ENCODE results near the gene KRTAP10-10.
"Not testable (repeated sequence)": the region's sequence is repeated elsewhere in the genome, so short reads cannot be mapped to it uniquely, and the experiment has no call there.

KRTAP10-10 gene

DNA sequence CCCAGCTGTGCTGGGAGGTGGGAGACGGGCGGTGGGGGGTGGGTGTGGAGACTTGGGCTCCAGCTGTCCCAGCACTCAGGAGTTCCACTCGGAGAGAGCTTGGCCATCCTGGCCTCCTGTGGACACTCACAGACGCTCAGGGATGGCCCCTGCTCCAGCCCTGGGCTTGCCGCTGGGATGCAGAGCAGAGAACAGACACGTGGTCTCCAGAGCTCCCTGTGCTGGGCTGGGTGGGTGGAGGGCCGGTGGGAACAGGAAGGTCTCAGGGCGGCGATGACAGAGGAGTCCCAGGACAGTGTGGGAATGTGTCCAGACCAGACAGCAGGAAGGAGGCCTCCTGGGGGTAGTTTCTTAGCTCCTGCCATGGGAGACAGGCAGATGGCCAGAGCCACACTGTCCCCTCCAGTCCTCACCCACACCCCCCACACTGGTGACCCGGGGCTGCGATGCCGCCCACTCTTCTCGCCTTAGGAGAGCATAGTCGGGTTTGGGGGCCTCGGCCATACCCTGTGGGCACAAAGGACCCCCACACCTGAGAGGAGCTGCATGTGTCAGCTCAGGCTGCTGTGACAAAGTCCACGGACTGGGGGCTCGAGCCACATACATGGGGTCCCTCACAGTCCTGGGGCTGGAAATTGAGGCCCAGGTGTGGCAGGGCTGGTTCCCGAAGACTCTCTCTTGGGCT lies 8.3 kb upstream of the KRTAP10-10 start:
- Histone ChIP-seq H3K36me3 (no peaks in the 10 kb centered on the region), H3K4me3 (ENCODE audit: low read depth in 1 of 2, low read length in 1 of 2) (no peak overlapping the region), H3K27me3 (peaks cover 9% of the 10 kb centered on the region), H3K27ac (no peak overlapping the region), H3K4me1 (ENCODE audit: control insufficient read depth in 1 of 2, insufficient read depth in 1 of 2, low read depth in 1 of 2, low read length in 1 of 2) (peaks cover 5 to 11% of the 10 kb centered on the region in 2 experiments), H3K9me3 (no peaks in the 10 kb centered on the region)
- TF ChIP-seq, protein P1, sequence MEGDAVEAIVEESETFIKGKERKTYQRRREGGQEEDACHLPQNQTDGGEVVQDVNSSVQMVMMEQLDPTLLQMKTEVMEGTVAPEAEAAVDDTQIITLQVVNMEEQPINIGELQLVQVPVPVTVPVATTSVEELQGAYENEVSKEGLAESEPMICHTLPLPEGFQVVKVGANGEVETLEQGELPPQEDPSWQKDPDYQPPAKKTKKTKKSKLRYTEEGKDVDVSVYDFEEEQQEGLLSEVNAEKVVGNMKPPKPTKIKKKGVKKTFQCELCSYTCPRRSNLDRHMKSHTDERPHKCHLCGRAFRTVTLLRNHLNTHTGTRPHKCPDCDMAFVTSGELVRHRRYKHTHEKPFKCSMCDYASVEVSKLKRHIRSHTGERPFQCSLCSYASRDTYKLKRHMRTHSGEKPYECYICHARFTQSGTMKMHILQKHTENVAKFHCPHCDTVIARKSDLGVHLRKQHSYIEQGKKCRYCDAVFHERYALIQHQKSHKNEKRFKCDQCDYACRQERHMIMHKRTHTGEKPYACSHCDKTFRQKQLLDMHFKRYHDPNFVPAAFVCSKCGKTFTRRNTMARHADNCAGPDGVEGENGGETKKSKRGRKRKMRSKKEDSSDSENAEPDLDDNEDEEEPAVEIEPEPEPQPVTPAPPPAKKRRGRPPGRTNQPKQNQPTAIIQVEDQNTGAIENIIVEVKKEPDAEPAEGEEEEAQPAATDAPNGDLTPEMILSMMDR (IDR thresholded peaks at IDR 0.05), result no peak

DNA sequence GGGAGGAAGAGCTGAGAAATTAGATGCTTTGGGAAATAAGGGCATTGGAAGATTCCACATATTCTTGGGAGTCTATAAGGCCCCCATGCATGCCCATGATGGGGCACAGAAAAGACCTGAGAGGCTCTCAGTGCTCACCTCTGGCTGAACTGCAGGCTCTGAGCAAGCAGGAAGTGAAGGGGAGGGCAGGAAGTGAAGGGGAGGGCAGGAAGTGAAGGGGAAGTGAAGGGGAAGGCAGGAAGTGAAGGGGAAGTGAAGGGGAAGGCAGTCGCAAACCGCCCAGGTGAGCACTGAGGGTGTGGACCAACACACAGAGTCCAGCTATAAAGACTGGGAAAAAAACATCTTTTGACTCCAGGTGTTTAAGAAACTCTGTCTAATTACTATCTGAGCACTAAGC lies 6.7 kb upstream of the KRTAP10-10 start:
- no peak overlapping the region for H3K4me3 ChIP-seq (ENCODE audit: low read depth in 1 of 2, low read length in 1 of 2)
- no peaks in the 10 kb centered on the region for H3K9me3 ChIP-seq
- H3K27ac ChIP-seq, result peak overlapping the region; percentile 39
- peaks cover 15% of the 10 kb centered on the region for H3K27me3 ChIP-seq
- peaks cover 5 to 11% of the 10 kb centered on the region in 2 experiments for H3K4me1 ChIP-seq (ENCODE audit: control insufficient read depth in 1 of 2, insufficient read depth in 1 of 2, low read depth in 1 of 2, low read length in 1 of 2)
- no peaks in the 10 kb centered on the region for H3K36me3 ChIP-seq
- TF ChIP-seq, protein P1 (IDR thresholded peaks at IDR 0.05), result no peak

DNA sequence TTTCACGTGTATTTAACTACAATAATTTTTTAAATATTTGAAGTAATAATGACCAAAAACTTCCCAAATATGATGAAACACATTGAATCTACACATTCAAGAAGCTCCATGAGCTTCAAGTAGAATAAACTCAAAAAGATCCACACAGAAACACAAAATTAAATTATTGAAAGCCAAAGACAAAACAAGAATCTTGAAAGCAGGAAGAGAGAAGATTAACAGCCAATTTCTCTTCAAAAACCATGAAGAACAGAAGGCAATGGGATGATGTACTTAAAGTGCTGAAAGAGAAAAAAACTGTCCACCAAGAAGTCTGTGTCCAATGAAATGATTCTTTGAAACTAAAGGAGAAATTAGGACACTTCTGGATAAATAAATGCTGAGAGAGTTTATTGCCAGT lies 5.1 kb upstream of the KRTAP10-10 start:
- Histone ChIP-seq H3K27me3 (peaks cover 10% of the 10 kb centered on the region), H3K27ac (no peak overlapping the region), H3K4me1 (ENCODE audit: control insufficient read depth in 1 of 2, insufficient read depth in 1 of 2, low read depth in 1 of 2, low read length in 1 of 2) (peaks cover 5 to 11% of the 10 kb centered on the region in 2 experiments), H3K9me3 (no peaks in the 10 kb centered on the region), H3K4me3 (ENCODE audit: low read depth in 1 of 2, low read length in 1 of 2) (no peak overlapping the region), H3K36me3 (no peaks in the 10 kb centered on the region)
- TF ChIP-seq, protein P1 (IDR thresholded peaks at IDR 0.05), result no peak

DNA sequence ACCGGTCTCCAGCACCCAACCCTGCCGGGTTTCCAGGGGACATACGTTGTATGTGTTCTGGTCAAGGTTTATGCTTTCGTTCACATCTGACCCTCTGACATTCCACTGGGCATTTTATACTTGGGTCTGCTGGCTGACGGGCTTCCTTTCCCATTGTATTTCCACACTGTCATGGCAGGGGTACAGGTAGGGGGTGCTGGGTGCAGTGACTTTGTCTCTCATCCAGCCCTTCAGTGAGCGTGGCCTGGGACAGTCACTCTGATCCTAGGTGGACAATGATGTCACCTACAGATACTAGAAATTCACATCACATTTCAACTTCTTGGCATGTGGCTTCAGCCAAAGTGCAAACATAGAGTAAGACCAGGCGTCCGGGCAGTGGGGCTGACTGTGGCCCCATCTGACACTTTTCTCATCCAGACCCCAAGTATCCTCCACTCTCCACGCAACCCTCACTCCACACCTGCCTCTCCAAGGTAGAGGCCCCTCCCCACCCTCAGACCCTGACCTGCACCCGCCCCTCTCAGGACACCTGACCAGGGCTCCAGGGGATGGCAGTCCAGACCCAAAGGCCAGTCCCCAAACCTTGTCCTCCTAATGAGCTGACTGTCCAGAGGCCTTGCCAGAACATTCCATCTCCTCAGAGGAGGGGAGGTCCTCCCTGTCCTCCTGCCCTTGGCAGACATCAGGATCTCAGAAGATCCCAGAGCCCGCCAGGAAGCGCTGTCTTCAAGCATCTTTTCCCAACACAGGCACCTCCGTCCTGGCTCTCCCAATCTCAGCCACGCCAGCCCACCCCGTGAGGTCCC lies 743 bp upstream of the KRTAP10-10 start:
- Histone ChIP-seq H3K36me3 (no peaks in the 10 kb centered on the region), H3K4me1 (ENCODE audit: control insufficient read depth in 1 of 2, insufficient read depth in 1 of 2, low read depth in 1 of 2, low read length in 1 of 2) (no peaks in the 10 kb centered on the region), H3K27ac (no peak overlapping the region), H3K27me3 (peaks cover 7% of the 10 kb centered on the region), H3K9me3 (no peaks in the 10 kb centered on the region), H3K4me3 (ENCODE audit: low read depth in 1 of 2, low read length in 1 of 2) (no peak overlapping the region)
- TF ChIP-seq, protein P1 (IDR thresholded peaks at IDR 0.05), result no peak

DNA sequence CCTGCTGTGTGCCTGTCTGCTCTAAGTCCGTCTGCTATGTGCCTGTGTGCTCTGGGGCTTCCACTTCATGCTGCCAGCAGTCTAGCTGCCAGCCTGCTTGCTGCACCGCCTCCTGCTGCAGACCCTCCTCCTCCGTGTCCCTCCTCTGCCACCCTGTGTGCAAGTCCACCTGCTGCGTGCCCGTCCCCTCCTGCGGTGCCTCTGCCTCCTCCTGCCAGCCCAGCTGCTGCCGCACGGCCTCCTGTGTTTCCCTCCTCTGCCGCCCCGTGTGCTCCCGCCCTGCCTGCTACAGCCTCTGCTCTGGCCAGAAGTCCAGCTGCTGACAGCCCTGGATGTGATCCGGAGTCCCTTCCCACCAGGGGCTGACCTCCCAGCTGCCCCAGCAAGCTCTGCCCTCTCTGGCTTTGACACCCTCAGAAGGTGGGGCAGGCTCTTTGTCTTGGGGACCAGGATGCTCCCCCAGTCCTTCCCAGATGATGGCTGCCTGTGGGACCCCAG lies 744 bp downstream of the KRTAP10-10 start:
- H3K27ac ChIP-seq; H3K9me3 ChIP-seq; H3K36me3 ChIP-seq; H3K4me1 ChIP-seq (ENCODE audit: control insufficient read depth in 1 of 2, insufficient read depth in 1 of 2, low read depth in 1 of 2, low read length in 1 of 2); H3K27me3 ChIP-seq; H3K4me3 ChIP-seq (ENCODE audit: low read depth in 1 of 2, low read length in 1 of 2): not testable (repeated sequence)

DNA sequence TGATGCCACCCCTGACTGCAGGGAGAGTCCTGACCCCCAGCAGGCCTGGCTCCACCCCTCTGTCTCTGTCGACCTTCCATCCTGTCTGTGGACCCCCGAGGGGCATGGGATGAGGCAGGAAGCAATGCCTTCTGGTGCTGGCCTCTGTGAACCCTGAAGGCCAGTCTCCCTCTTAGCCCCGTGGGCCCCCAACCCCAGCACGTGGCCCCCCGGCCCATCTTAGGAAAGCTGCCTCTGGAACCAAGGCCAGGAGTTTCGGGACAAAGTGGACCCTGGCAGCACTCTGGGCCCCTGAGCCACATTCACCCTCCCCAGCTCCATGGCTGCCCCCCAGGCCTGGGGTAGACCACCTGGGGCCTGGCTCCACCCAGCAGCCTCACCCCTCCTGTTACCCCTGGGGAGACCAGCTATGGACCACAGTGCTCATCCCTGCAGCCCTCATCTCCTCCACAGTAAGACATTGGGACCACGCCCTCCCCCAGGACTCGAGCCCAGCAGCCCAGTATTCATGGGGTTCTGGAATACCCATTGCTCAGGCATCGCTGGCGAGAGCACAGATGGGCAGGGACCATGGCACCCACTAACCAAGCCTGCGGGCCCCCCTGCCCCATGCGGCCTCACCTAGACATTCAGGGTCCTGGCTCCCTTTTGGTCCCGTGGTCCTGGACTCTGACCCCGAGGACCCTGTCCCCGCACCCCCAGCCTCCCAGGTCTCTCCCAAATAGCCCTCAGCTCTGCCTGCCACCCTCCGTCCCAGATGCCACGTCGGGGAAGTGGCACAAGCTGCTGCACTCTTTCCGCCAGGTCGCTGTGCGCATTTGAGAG lies 1.6 kb downstream of the KRTAP10-10 start:
- H3K27me3 ChIP-seq; H3K4me3 ChIP-seq (ENCODE audit: low read depth in 1 of 2, low read length in 1 of 2); H3K9me3 ChIP-seq; H3K36me3 ChIP-seq; H3K4me1 ChIP-seq (ENCODE audit: control insufficient read depth in 1 of 2, insufficient read depth in 1 of 2, low read depth in 1 of 2, low read length in 1 of 2); H3K27ac ChIP-seq: not testable (repeated sequence)
